Stimulated activated CD4-positive, alpha-beta T cell treated with anti-CD3 and anti-CD28 coated beads, TNF-alpha, amount 100 ng/mL, for 4 hours (primary cell): Measurements from ENCODE around the gene MCF2L.

Source experiments
- DNase-seq, 3 experiments: peaks; one replicate each; pipeline ENCODE4 v3.0.0-alpha.2; 2020; ENCODE audit warnings: low read depth in 3 of 3

Gene MCF2L

GRCh38 chr13:113031465-113031864 lies 62.5 kb downstream of the MCF2L start:
- DNase-seq = no peak

DNA sequence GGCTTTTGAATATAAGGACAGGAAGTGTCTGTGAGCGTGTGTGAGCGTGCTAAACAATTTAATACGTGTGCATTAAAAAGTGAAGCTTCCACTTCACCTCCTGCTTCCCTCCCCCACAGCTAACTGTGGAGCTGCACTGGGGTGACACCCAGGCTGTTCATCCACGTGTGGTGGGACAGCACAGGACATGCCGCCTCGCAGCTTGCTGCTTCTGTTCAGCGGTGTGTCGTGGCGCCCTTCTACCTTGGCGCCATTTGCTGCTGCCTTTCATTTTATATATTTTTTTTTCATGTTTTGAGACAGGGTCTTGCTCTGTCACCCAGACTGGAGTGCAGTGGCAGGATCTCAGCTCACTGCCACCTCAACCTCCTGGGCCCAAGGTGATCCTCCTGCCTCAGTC lies 63.3 kb downstream of the MCF2L start:
- no peak for DNase-seq

- no peak for DNase-seq
Observed at GRCh38 chr13:113033054-113033850, 64.2 kb downstream of the MCF2L start.

DNA sequence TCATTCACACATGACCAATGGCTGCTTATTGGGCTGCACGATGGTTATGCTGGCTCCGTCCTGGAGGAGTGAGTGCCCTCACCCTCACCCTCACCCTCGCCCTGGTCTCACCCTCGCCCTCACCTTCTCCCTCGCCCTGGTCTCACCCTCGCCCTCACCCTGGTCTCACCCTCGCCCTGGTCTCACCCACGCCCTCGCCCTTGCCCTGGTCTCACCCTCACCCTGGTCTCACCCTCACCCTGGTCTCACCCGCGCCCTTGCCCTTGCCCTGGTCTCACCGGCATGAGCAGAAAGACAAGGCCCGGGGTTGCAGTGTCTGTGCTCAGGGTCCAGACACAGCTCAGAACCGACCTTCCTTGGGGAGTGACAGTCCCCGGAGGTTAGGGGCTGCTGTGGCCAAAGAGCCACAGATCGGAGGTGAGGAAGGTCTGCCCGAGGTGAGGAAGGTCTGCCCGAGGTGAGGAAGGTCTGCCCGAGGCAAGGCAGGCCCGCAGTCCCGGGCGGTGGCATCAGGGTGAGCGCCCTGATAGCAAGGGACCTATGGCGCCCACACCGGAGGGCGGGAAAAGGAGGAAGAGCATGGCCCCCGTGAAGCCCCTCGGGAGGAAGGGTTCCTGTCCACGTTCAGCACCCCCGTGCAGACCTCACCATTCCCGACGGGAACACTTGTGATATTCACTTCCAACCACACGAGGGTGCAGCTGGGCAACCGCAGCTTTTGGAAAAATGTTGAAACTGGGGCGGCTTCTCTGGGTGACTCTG lies 65.6 kb downstream of the MCF2L start:
- DNase-seq = no peak

DNA sequence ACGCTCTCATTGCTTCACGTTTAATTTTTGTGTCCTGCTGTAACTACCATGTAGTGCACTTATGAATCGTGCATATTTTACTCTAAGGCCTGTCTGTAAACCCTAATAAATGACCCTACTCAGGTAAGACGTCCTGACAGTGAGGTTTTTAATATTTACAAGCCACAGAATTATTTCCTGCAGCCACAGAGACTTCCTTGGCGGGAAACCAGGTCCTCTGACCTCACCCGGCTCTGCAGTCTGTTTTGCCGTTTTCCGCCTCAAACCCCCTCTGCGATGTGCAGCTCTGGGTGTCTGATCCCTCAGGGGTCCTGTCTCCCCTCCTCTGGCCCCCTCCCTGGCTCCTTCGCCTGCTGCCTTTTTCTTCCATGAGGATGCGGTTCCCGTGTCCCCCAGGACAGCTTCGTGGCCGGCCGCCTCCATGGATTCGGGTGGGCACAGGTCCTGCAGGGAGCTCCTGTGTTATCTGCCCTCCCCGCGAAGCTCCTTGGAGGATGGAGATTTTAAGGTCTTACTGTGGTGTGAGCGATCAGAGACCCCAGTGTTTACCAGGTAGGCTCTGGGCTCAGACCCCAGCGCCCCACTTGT lies 66.3 kb downstream of the MCF2L start:
- DNase-seq = no peak

DNA sequence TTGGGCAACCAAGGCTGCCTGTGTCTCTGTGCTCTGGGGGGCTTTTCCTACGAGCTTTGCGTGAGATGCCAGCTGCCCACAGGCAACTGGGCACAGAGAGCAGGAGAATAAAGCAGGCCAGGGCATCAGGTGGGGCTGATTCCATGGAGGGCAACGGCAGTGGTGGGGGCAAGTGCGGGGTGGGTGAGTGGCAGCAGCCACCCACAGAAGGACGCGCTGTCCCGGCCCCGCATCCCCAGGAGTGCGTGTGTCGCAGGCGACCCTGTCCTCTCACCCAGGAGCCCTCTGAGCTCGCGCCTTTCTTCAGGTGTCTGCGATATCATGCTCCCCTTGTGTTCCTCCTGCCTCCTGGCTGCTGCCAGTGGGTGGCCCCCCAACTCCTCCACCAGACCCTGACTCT lies 67.4 kb downstream of the MCF2L start:
- no peak for DNase-seq

DNA sequence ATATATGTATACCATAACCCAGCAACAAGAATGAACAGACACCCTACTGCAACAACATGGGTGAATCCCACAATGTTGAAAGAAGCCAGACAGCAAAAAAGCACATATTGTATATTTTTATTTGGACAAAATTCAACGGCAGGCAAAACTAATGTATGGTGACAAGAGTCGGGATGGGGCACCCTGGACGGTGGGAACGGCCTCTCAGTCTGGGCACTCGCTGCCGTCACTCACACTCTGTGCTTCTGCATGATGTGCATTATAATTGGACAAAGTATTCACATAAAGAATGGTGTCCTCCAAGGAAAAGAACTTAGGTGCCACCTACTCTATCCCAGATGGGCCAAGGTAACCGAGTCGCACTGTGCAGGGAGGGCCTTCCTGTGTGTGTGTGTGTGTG lies 71.0 kb downstream of the MCF2L start:
- DNase-seq = no peak

DNA sequence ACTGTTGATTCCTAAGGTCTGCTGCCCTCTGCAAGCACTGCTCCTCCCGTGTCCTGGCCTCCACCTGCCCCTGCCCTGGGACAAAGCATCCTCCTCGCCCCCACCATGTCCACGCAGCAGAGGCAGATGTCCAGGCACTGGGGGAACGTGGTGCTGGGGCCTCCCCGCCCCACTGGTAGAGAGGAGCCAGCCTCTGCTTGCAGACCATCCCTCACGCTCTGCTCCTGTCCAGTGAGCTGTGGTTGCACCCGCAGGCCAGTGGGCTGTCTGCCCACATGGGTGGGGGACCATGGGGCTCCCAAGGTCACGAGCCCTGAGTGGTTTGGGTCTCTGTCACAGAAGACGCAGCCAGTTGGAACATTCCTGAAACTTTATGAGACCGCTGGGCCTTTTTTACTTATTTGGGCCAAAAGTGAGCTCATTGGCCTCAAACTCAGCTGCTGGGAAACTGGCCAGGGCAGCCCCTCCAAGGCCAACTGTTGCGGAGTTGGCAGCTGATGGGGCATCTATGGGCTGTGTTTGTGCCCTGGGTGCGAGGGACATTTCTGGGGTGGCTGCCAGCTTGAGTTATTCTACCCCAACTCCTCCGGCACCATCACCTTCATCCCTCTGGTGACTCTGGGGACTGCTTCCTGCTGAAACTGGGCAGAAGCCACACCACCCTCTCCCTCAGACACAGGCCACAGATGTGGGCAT lies 71.7 kb downstream of the MCF2L start:
- DNase-seq = no peak

- no peak for DNase-seq
Observed at GRCh38 chr13:113041293-113041690, 72.3 kb downstream of the MCF2L start.

- no peak for DNase-seq
Observed at GRCh38 chr13:113041896-113042295, 72.9 kb downstream of the MCF2L start.

DNA sequence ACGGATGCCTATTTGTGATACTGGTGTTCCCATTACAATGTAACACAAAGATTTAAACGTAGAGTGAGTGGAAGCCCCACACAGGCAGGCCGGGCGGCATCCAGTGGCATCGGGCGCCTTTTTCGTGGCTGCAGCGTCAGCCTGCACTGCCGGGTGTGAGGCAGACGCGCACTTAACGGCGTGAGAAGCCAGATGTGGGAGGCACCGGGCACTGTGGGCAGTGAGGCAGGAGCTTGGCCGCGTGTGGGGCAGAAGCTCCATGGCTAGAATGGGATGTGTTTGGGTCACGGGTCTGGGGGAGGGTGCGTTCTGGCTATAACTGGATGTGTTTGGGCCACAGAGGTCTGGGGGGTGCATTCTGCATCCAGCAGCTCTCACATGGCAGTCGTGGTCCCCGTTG lies 73.4 kb downstream of the MCF2L start:
- DNase-seq = no peak

DNA sequence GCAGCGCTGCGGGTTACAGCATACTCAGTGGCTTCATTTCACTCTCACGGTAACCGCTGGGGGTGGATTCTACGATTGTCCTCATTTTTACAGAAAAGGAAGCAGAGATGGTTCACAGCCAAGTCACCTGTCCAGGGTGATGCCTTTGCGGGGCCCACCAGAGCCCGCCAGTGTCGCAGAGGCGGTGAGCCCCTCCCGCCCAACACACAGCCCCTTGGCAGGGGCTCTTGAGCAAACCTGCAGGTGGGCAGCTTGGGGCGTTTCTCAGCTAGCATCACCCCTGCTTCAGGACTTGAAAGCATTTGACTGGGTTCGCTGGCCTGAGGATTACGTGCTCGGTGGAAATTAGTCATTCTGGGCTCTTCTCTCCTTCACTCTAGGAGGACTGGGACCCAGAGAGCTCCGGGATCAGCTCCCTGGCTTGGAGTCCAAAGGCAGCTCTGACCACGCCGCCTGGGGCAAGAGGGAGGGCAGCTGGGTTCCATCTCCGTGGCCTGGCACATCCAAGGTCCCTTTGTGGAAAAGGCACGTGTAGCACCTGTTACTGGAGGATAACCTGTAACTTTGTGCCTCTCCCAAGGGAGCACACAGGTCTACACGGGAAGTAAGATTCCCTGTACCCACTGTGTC lies 74.1 kb downstream of the MCF2L start:
- no peak for DNase-seq

DNA sequence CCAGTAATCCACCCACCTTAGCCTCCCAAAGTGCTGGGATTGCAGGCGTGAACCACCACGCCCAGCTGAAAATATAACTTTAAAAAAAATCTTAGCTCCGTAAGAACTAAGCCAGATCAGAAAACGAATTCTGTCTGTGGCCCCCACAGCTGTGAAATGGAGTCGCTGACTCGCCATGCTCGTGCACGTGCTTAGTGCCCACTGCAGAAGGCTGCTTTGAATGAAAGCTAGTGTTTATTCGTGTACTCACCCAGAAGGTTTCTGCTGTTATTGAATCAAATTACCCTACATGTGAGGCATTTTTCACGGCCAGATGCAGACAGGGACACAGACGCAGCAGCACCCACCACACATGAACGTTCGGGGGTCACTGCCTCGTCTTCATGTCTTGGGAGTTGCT lies 74.9 kb downstream of the MCF2L start:
- DNase-seq = no peak

DNA sequence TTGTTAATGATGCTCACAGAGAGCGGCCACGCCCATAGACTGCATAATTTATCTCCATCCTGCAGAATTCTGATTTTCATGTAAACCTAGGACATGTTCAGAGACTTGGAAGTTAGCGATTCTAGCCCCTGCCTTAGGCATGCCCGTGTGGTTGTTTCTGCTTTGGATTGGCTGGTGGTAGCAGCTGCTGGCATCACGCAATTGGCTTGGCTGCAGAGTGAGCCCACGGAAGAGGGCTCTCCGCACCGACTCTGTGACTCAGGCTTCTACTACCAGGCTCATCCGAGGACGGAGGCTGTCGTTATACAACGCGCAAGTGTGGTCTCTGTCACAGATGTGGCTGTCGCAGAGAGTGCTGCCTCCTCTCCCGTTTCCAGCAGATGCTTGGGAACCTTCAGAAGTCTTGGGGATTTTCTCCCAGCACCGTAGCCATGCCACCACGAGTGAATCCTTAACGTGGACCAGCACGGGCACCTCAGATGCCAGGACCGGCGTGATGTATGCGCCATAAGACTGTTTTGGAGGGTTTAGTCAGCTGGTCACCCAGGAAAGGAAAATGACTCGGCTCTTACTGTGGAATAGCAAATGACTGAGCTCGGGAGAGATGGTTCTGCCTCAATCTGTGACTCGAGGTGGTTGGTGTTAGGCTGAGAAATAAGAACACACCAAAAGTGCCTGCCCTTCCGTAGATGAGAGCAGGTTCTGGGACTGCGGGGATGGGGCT lies 75.5 kb downstream of the MCF2L start:
- DNase-seq = no peak

DNA sequence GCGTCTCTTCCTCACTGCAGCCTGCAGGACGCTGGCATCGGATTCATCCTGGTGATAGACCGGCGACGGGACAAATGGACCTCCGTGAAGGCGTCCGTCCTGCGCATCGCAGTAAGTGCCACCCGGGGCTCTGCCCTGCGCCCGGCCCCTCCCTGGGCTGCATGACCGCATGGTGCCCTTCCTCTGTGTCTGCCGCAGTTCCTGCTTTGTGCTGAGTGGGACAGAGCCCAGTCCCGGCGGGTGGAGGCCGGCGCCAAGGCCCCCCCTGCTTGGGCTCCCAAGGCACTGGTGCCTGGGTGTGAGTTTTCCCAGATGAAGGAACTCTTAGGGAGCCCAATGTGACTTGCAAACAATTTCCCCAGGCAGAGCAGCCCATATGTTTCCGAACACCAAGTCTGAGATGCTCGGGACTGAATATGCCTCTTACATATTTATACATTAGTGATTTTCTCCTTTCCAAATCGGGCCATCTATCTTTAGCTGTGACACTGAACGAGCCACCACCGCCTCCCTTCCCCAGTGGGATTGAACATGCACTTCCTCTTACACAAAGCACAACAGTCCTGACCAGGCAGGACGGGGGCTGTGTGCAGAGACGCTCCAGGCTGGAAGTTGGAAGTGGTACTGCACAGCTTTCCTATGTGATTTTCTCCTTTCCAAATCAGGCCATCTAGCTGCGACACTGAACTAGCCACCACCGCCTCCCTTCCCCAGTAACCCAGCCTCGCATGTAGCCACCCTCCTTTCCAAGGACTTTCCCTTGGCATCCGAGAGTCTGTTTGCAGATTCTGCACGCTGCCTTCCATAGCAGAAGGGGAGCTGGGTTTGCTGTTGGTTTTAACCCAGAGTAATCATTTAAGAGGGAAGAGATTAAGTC lies 76.5 kb downstream of the MCF2L start:
- no peak for DNase-seq

GRCh38 chr13:113046128-113046882 lies 77.3 kb downstream of the MCF2L start:
- DNase-seq = no peak

- no peak for DNase-seq
Observed at GRCh38 chr13:113046883-113047244, 77.8 kb downstream of the MCF2L start.

- DNase-seq = no peak
Observed at GRCh38 chr13:113047587-113047986, 78.6 kb downstream of the MCF2L start.

- no peak for DNase-seq
Observed at GRCh38 chr13:113048766-113049165, 79.8 kb downstream of the MCF2L start.
